ENCODE measurements around the gene SRRT.

GRCh38 chr7:100852048-100852872, 22.6 kb upstream of the SRRT start, which contains the start of gene SLC12A9:
- no peak for TF ChIP-seq POLR2A (IDR thresholded peaks at IDR 0.05; ENCODE audit: low read length)
- no peak for TF ChIP-seq GATA1 (IDR thresholded peaks at IDR 0.05; ENCODE audit: low read depth, low read length)

Data from erythroblast (primary cell).